ENCODE data around the gene ERC2.

DNA sequence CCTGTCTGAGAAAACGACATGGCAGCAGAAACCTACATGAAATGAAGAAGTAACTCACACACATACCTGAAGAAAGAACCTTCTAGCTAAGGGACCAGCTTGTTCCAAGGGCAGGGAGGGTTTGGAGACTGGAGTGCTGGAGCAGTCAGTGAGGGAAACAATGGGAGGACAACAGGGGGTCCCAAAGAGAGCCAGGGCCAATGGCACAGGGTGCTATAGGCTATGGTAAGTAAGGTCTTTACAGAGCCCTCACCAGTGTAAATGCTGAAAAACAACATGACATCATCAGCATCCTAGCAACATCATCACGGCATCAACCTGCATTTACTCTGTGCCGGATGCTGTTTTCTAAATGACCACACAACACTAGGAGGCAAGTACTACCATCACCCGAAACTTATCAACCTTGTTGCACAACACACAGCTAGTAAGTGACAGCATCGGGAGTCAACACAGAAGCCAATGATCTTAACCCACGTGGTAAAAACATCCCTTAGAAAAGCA is 531.7 kb downstream of the ERC2 start:
- TF ChIP-seq, protein P1, sequence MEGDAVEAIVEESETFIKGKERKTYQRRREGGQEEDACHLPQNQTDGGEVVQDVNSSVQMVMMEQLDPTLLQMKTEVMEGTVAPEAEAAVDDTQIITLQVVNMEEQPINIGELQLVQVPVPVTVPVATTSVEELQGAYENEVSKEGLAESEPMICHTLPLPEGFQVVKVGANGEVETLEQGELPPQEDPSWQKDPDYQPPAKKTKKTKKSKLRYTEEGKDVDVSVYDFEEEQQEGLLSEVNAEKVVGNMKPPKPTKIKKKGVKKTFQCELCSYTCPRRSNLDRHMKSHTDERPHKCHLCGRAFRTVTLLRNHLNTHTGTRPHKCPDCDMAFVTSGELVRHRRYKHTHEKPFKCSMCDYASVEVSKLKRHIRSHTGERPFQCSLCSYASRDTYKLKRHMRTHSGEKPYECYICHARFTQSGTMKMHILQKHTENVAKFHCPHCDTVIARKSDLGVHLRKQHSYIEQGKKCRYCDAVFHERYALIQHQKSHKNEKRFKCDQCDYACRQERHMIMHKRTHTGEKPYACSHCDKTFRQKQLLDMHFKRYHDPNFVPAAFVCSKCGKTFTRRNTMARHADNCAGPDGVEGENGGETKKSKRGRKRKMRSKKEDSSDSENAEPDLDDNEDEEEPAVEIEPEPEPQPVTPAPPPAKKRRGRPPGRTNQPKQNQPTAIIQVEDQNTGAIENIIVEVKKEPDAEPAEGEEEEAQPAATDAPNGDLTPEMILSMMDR (IDR thresholded peaks at IDR 0.05) = no peak
- TF ChIP-seq, protein P2, sequence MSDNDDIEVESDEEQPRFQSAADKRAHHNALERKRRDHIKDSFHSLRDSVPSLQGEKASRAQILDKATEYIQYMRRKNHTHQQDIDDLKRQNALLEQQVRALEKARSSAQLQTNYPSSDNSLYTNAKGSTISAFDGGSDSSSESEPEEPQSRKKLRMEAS (IDR thresholded peaks at IDR 0.05) = no peak
- TF ChIP-seq HDAC2 (IDR thresholded peaks at IDR 0.05) (no peak), POLR2A (IDR thresholded peaks at IDR 0.05; ENCODE audit: low read length) (no peak), MYC (IDR thresholded peaks at IDR 0.05; ENCODE audit: borderline replicate concordance, low read length) (no peak), TP53 (CRISPR knock-in tag; IDR thresholded peaks at IDR 0.05) (no peak), BHLHE40 (IDR thresholded peaks at IDR 0.05; ENCODE audit: low read depth, low read length) (no peak), RAD21 (conservative IDR thresholded peaks at IDR 0.05 in 1 of 2, IDR thresholded peaks at IDR 0.05 in 1 of 2) (no peak), CHD2 (IDR thresholded peaks at IDR 0.05; ENCODE audit: low read length, partially characterized antibody) (no peak), NR3C1 (IDR thresholded peaks at IDR 0.05) (no peak)
- TF ChIP-seq, protein P3, sequence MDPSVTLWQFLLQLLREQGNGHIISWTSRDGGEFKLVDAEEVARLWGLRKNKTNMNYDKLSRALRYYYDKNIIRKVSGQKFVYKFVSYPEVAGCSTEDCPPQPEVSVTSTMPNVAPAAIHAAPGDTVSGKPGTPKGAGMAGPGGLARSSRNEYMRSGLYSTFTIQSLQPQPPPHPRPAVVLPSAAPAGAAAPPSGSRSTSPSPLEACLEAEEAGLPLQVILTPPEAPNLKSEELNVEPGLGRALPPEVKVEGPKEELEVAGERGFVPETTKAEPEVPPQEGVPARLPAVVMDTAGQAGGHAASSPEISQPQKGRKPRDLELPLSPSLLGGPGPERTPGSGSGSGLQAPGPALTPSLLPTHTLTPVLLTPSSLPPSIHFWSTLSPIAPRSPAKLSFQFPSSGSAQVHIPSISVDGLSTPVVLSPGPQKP (IDR thresholded peaks at IDR 0.05; ENCODE audit: low read depth, low read length) = no peak
- TF ChIP-seq, protein P4, sequence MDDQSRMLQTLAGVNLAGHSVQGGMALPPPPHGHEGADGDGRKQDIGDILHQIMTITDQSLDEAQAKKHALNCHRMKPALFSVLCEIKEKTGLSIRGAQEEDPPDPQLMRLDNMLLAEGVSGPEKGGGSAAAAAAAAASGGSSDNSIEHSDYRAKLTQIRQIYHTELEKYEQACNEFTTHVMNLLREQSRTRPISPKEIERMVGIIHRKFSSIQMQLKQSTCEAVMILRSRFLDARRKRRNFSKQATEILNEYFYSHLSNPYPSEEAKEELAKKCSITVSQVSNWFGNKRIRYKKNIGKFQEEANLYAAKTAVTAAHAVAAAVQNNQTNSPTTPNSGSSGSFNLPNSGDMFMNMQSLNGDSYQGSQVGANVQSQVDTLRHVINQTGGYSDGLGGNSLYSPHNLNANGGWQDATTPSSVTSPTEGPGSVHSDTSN (IDR thresholded peaks at IDR 0.05) = no peak
